GF-D8 (cell line): ENCODE measurements around the gene FGD4.

Experiments used
- DNase-seq: peaks from one replicate; lab custom pipeline; 2025; lab: John Stamatoyannopoulos, UW

The FGD4 gene

DNA sequence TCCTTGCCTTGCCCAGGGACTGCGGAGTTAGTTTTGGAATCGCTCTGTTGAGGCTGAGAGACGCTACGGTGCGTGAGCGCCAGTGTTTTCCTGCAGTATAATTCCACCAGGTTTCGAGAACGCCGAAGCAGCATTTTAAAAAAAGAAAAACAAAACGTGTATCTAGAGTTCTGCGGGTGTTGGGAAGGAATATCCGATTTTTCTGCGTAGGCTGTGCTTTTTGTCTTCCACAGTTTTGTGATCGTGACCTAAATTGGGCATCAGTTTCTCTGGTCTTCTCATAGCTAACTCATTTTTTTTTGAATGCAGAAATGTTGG lies 280.5 kb downstream of the FGD4 start:
- DNase-seq = no peak

DNA sequence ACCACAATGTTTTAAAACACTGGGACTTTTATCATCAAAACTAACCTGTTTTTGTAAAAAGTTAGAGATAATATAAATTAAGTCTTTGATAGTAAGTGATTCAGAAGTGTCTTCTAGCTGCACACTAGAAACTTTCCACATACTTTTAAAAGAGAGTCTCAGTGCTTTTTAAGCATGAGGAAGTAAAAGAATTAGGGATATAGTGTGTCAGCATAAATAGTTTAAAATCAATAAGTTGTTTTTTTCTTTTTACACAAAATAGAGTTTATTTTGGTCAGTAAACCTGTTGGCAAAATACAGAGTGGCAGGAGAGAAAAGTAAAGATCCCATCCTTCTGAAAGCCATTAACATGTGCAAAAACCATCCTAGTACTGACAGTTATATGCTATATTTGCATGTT lies 281.4 kb downstream of the FGD4 start:
- DNase-seq = no peak

DNA sequence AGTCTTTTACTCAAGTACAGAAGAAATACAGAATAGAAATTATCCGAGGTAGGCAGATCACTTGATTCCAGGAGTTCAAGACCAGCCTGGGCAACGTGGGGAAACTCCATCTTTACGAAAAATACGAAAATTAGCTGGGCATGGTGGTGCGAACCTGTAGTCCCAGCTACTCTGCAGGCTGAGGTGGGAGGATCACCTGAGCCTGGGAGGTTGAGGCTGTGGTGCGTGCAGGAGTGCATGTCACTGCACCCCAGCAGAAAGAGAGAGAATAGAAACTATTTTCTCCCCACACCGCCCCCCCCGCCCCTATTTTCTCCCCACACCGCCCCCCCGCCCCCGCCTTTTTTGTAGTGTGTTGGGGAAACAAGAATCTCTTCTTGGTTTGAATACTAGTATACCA lies 281.9 kb downstream of the FGD4 start:
- DNase-seq = no peak

- DNase-seq = no peak
These were observed 287.0 kb downstream of the FGD4 start for GRCh38 chr12:32686340-32686739.

DNA sequence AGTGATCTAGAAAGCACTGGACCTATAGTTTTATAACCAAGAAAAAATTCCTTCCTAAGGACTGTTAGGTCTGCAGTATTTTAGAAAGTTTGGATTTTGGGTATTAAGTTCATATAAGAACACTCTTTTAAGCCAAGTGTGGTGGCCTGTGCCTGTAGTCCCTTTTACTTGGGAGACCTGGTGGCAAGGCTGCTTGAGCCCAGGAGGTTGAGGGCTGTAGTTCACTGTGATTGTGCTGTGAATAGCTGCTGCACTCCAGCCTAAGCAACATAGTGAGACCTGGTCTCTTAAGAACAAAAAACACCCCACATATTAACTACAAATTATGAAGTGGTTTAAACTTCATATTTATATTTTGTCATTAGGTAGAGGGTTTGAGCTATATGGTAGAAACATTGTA lies 289.4 kb downstream of the FGD4 start:
- DNase-seq = no peak

GRCh38 chr12:32690927-32691326 lies 291.6 kb downstream of the FGD4 start:
- DNase-seq = no peak

- no peak for DNase-seq
These were observed 293.0 kb downstream of the FGD4 start for GRCh38 chr12:32692358-32692757.

DNA sequence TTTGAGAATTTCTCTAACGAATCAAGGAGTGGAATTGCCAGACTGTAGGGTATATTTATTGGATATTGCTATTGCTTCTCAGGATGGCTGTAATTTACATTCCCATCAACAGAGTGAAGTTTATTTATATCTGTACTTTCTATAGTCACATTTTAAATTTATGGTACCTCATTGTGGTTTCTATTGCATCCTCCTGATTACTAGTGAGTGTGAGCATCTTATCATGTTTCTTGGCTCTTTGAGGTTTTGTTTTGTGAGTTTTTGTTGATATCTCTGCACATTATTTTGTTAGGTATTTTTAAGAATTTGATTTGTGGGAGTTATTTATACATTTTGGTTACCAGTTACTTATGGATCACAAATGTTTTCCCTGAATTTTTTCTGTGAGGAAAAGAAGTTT lies 293.7 kb downstream of the FGD4 start:
- DNase-seq = no peak
